IPS-15b (cell line): Measurements from ENCODE around the gene PGPEP1.
"Not testable (repeated sequence)": the region's sequence is repeated elsewhere in the genome, so short reads cannot be mapped to it uniquely, and the experiment has no call there.

ENCODE experiments used
- H3K27me3 ChIP-seq: one replicate; pipeline ENCODE4 v1.6.1; 2013; ENCODE audit warnings: low read length; ENCODE audit not compliant: control insufficient read depth, insufficient read depth
- H3K36me3 ChIP-seq: one replicate; pipeline ENCODE4 v1.6.1; 2013; ENCODE audit warnings: low read length; ENCODE audit not compliant: control insufficient read depth, insufficient read depth
- H3K4me1 ChIP-seq: one replicate; pipeline ENCODE4 v1.6.1; 2013; ENCODE audit warnings: mild to moderate bottlenecking, low read length; ENCODE audit not compliant: control insufficient read depth, insufficient read depth
- H3K4me3 ChIP-seq: one replicate; pipeline ENCODE4 v1.5.1; 2013; ENCODE audit warnings: low read depth, low read length
- H3K9ac ChIP-seq: one replicate; pipeline ENCODE4 v1.6.1; 2013; ENCODE audit warnings: low read depth, mild to moderate bottlenecking, low read length
- H3K9me3 ChIP-seq: one replicate; pipeline ENCODE4 v1.6.1; 2013; ENCODE audit warnings: mild to moderate bottlenecking, low read length; ENCODE audit not compliant: control insufficient read depth, insufficient read depth

PGPEP1 gene

DNA sequence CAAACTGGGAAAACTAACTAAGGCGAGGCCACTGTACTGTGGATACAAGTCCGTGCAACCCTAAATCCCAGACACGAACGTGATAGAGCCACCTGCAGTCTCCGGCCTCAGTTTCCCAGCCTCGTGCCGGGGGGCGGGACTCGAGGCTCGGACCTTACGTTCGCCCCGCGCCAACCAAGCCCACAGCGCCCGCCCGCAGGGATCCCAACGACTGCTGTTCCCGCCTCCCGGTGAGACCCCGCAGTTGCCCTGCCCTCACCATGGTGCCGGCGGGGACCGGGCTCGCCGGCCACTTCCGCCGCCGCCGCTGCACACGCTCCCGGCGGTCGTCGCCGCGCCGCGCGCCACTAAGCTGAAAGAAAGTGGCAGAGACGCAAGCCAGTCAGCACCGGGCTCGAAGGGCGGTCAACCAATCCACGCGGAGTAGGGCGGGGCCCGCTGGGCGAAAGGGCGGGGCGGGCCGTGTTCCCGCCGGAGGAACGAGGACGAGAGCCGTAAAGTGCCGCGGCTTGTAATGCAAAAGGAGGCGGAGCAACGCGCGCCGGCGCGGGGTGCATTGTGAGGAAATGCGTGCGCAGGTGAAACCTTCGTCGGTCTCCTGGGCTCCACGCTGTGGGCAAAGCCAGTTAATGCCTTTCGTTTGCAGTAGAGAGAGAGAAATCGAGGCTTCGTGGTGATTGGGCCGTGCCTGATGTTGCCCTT is 17.5 kb upstream of the PGPEP1 start, which contains the start of gene LSM4:
TSS of gene LSM4 (minus strand) at position 318 of the 702 bp plus-strand sequence. CDS start at position 262, 56 bp downstream.
- Histone ChIP-seq H3K4me3 (peak within 1 kb of the TSS; percentile 92), H3K4me1 (peaks cover 8% of the 10 kb centered on the region), H3K9ac (peak within 1 kb of the TSS; percentile 94), H3K36me3 (peaks cover 13% of the 10 kb centered on the region), H3K27me3 (no peaks in the 10 kb centered on the region), H3K9me3 (no peaks in the 10 kb centered on the region)

- H3K4me1 ChIP-seq, H3K9ac ChIP-seq: not testable (repeated sequence)
Measured at GRCh38 chr19:18324373-18324731, 16.0 kb upstream of the PGPEP1 start.

DNA sequence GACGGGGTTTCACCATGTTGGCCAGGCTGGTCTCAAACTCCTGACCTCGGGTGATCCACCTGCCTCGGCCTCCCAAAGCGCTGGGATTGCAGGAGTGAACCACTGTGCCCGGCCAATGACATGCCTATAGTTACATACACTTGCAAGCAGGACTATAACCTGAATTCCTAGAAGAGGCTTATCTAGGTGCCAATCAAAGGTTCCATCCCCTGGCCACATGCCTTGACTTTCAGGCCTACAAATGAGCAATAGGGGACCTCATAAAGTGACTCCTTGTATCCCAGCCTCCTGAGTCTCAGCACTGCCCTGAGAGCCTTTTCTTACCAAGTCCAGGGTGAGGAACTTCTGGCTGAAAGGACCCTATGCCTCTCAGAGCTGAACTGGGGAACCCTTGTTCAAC is 13.6 kb upstream of the PGPEP1 start:
- no peak overlapping the region for H3K9ac ChIP-seq
- no peaks in the 10 kb centered on the region for H3K9me3 ChIP-seq
- no peaks in the 10 kb centered on the region for H3K36me3 ChIP-seq
- no peaks in the 10 kb centered on the region for H3K27me3 ChIP-seq
- H3K4me1 ChIP-seq = peaks cover 3% of the 10 kb centered on the region
- no peak overlapping the region for H3K4me3 ChIP-seq

More at GRCh38 chr19:18324373-18324731, 16.0 kb upstream of the PGPEP1 start:
- not testable (repeated sequence) for H3K4me3 ChIP-seq, H3K27me3 ChIP-seq, H3K9me3 ChIP-seq
- H3K36me3 ChIP-seq = peaks cover 11% of the 10 kb centered on the region

- Histone ChIP-seq H3K9ac (peak overlapping the region; percentile 32), H3K4me1 (peaks cover 2% of the 10 kb centered on the region), H3K9me3 (no peaks in the 10 kb centered on the region), H3K36me3 (no peaks in the 10 kb centered on the region), H3K27me3 (no peaks in the 10 kb centered on the region), H3K4me3 (peak overlapping the region; percentile 49)
Measured at GRCh38 chr19:18328340-18329034, 11.9 kb upstream of the PGPEP1 start.

- Histone ChIP-seq H3K9ac (peak overlapping the region; percentile 32), H3K4me3 (peak overlapping the region; percentile 49), H3K4me1 (no peaks in the 10 kb centered on the region), H3K36me3 (no peaks in the 10 kb centered on the region), H3K9me3 (no peaks in the 10 kb centered on the region), H3K27me3 (no peaks in the 10 kb centered on the region)
Measured at GRCh38 chr19:18329035-18329376, 11.4 kb upstream of the PGPEP1 start.

- H3K27me3 ChIP-seq = no peaks in the 10 kb centered on the region
- H3K4me3 ChIP-seq = no peak overlapping the region
- no peaks in the 10 kb centered on the region for H3K4me1 ChIP-seq
- no peak overlapping the region for H3K9ac ChIP-seq
- no peaks in the 10 kb centered on the region for H3K9me3 ChIP-seq
- no peaks in the 10 kb centered on the region for H3K36me3 ChIP-seq
Measured at GRCh38 chr19:18330868-18331267, 9.5 kb upstream of the PGPEP1 start.

DNA sequence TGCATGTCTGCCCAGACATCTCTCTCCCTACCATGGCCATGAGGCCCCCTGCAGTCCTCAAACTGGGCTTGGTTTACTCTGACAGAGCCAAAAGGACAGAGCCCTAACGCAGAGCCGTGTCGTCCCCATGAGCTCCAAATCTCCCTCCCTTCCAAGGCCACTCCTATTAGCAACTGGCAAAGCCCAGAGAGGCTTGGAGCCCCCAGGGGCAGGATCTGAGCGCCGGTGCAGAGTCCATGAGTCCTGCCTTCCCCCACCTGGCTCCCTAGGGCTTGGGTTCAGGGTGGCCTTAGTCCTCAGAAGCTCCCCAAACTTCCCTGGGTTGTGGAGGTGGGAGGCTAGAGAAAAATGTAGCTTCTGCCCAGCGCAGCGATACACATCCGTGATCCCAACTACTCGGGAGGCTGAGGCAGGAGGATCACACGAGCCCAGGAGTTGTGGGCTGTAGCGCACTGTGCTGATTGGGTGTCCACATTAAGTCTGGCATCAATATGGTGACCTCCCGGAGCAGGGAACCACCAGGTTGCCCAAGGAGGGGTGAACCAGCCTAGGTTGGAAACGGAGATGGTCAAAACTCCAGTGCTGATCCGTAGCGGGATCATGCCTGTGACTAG is 7.4 kb upstream of the PGPEP1 start:
- Histone ChIP-seq H3K4me1 (no peaks in the 10 kb centered on the region), H3K36me3 (no peaks in the 10 kb centered on the region), H3K4me3 (no peak overlapping the region), H3K9me3 (no peaks in the 10 kb centered on the region), H3K9ac (no peak overlapping the region), H3K27me3 (no peaks in the 10 kb centered on the region)

DNA sequence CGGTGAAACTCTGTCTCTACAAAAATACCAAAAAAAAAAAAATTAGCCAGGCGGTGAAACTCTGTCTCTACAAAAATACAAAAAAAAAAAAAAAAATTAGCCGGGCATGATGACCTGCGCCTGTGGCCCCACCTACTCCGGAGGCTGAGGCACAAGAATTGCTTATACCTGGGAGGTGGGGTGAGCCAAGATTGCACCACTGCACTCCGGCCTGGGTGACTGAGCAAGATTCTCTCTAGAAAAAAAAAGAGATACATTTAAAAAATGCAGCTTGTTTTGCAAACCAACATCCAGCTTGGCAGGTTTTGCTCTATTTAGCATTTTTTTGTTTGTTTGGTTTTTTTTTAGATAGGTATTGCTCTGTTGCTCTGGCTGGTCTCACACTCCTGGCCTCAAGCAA is 6.7 kb upstream of the PGPEP1 start:
- no peaks in the 10 kb centered on the region for H3K27me3 ChIP-seq
- no peak overlapping the region for H3K9ac ChIP-seq
- H3K36me3 ChIP-seq = no peaks in the 10 kb centered on the region
- H3K4me3 ChIP-seq = no peak overlapping the region
- H3K4me1 ChIP-seq = no peaks in the 10 kb centered on the region
- H3K9me3 ChIP-seq = no peaks in the 10 kb centered on the region

DNA sequence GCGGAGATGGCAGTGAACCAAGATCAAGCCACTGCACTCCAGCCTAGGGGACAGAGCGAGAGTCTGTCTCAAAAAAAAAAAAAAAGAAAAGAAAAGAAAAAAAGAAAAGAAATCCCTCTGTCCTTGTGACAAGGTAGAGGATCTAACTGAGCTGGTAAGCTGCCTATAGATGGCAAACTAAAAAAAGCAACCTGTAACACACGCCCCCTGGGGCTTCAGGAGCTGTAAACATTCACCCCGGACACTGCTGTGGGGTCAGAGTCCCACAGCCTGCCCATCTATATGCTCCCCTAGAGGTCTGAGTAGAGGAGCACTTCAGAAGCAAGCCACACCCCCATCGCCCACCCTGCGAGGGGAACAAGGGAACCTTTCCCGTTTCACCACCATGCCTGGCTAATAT is 4.3 kb upstream of the PGPEP1 start:
- H3K4me3 ChIP-seq = no peak overlapping the region
- peak overlapping the region; percentile 37 for H3K9ac ChIP-seq
- H3K4me1 ChIP-seq = peaks cover 3% of the 10 kb centered on the region
- H3K36me3 ChIP-seq = no peaks in the 10 kb centered on the region
- no peaks in the 10 kb centered on the region for H3K27me3 ChIP-seq
- H3K9me3 ChIP-seq = no peaks in the 10 kb centered on the region

GRCh38 chr19:18338541-18338940 is 1.9 kb upstream of the PGPEP1 start:
- Histone ChIP-seq H3K36me3 (no peaks in the 10 kb centered on the region), H3K4me1 (peaks cover 8% of the 10 kb centered on the region), H3K4me3 (no peak overlapping the region), H3K9ac (no peak overlapping the region), H3K9me3 (no peaks in the 10 kb centered on the region), H3K27me3 (no peaks in the 10 kb centered on the region)

GRCh38 chr19:18339723-18340122 is 675 bp upstream of the PGPEP1 start:
- no peak overlapping the region for H3K9ac ChIP-seq
- no peaks in the 10 kb centered on the region for H3K27me3 ChIP-seq
- peaks cover 13% of the 10 kb centered on the region for H3K4me1 ChIP-seq
- no peaks in the 10 kb centered on the region for H3K9me3 ChIP-seq
- H3K36me3 ChIP-seq = no peaks in the 10 kb centered on the region
- peak overlapping the region; percentile 60 for H3K4me3 ChIP-seq
